ENCODE results near the gene EXOC2. TPM values are rescaled to one million over a fixed set of nuclear protein-coding genes. Genes with fewer than 3 reads are reported as not detected.

The EXOC2 gene
- total RNA-seq, 1 donor from 2014 or later = 31.3 TPM

DNA sequence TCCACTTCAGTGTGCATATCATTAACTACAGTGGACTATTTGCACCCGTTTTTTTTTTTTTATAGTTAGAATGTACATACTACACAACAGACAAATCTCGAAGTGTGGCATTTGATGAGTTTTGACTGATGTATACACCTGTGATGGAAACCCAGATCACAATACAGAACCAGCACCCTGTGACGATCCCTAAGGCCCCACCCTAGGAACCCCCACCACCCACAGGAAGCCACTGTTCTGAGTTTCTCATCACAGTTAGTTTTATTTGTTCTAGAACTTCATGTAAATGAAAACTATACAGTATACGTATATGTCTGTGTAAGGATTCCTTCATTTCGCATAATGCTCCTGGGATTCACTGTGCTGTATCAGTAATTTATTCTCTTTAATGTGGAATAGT, 198.5 kb downstream of the EXOC2 start:
- H3K36me3 Mint-ChIP-seq (ENCODE audit: unreplicated experiment) = peaks cover 8% of the 10 kb centered on the region
- H3K4me1 Mint-ChIP-seq (ENCODE audit: low read depth, unreplicated experiment) = peaks cover 2% of the 10 kb centered on the region
- TF ChIP-seq, protein P1, sequence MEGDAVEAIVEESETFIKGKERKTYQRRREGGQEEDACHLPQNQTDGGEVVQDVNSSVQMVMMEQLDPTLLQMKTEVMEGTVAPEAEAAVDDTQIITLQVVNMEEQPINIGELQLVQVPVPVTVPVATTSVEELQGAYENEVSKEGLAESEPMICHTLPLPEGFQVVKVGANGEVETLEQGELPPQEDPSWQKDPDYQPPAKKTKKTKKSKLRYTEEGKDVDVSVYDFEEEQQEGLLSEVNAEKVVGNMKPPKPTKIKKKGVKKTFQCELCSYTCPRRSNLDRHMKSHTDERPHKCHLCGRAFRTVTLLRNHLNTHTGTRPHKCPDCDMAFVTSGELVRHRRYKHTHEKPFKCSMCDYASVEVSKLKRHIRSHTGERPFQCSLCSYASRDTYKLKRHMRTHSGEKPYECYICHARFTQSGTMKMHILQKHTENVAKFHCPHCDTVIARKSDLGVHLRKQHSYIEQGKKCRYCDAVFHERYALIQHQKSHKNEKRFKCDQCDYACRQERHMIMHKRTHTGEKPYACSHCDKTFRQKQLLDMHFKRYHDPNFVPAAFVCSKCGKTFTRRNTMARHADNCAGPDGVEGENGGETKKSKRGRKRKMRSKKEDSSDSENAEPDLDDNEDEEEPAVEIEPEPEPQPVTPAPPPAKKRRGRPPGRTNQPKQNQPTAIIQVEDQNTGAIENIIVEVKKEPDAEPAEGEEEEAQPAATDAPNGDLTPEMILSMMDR (IDR thresholded peaks at IDR 0.05; ENCODE audit: partially characterized antibody, unreplicated experiment) = no peak
- DNase-seq = no peak
- H3K9me3 Mint-ChIP-seq (ENCODE audit: unreplicated experiment) = no peaks in the 10 kb centered on the region
- no peak overlapping the region for H3K27ac Mint-ChIP-seq (ENCODE audit: unreplicated experiment)
- H3K4me3 Mint-ChIP-seq (ENCODE audit: unreplicated experiment) = no peak overlapping the region
- no peaks in the 10 kb centered on the region for H3K27me3 Mint-ChIP-seq (ENCODE audit: unreplicated experiment)

DNA sequence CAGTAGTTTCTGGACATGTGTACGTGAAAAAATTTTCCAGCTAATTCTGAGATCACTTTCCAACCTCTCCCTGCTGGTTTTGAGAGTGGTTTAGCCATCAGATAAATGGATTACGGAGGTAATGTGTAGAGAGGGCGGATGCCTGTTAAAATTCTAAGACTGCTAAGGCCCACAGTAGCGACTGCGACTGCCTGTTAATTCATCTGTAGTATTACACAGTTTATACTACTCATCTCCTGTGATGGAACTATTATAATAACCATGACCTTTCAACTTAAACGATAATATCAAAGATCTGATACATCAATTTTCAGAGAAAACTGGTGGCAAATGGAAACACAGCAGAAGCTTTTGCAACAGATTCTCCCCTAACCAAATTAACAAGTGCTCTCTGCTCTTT, 199.1 kb downstream of the EXOC2 start:
- Mint-ChIP-seq H3K9me3 (ENCODE audit: unreplicated experiment) (no peaks in the 10 kb centered on the region), H3K4me1 (ENCODE audit: low read depth, unreplicated experiment) (no peaks in the 10 kb centered on the region), H3K27me3 (ENCODE audit: unreplicated experiment) (no peaks in the 10 kb centered on the region), H3K27ac (ENCODE audit: unreplicated experiment) (no peak overlapping the region), H3K36me3 (ENCODE audit: unreplicated experiment) (peaks cover 8% of the 10 kb centered on the region), H3K4me3 (ENCODE audit: unreplicated experiment) (no peak overlapping the region)
- TF ChIP-seq, protein P1 (IDR thresholded peaks at IDR 0.05; ENCODE audit: partially characterized antibody, unreplicated experiment) = no peak
- no peak for DNase-seq

DNA sequence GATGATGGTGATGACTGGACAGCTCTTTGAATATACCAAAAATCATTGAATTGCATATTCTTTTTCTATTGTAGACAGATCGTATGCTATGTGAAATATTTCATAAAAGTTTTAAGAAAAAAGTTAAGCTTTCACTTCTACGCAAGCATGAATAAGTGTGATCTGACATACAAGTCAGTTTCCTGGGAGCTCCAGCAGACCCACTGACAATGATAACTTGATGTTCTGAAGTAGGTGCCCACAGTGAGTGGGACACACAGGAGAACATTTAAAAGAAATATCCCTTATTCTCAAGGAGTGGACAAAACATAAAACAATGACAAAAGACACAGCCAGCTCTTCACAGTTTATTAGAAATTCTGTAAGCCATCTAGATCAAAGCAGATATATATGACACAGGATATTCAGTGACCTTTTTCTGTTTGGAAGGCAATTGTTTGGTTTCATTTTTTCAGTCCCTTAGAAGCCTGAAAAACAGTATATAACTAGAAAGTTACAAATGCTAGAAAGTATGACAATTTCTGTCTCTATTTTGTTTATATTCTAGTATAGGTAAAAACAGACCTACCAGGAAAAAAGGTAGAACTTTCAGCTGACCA, 200.0 kb downstream of the EXOC2 start:
- H3K4me3 Mint-ChIP-seq (ENCODE audit: unreplicated experiment) = no peak overlapping the region
- no peak for DNase-seq
- no peaks in the 10 kb centered on the region for H3K9me3 Mint-ChIP-seq (ENCODE audit: unreplicated experiment)
- peaks cover 8% of the 10 kb centered on the region for H3K36me3 Mint-ChIP-seq (ENCODE audit: unreplicated experiment)
- H3K4me1 Mint-ChIP-seq (ENCODE audit: low read depth, unreplicated experiment) = no peaks in the 10 kb centered on the region
- TF ChIP-seq, protein P1 (IDR thresholded peaks at IDR 0.05; ENCODE audit: partially characterized antibody, unreplicated experiment) = no peak
- H3K27me3 Mint-ChIP-seq (ENCODE audit: unreplicated experiment) = no peaks in the 10 kb centered on the region
- no peak overlapping the region for H3K27ac Mint-ChIP-seq (ENCODE audit: unreplicated experiment)

DNA sequence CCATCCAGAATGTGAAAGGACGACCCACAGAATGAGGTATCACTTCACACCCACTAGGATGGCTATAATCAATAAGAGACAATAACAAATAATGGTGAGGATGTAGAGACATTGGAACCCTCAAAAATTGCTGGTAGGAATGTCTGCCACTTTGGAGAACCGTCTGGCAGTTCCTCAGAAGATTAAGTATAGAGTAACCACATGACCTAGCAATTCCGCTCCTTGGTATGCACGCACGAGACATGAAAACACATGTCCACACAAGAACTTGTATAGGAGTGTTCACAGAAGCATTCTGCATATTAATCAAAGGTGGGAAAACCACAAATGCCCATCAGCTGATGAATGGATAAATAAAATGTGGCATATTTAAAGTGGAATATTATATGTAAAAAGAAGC, 200.8 kb downstream of the EXOC2 start:
- no peak for DNase-seq
- H3K36me3 Mint-ChIP-seq (ENCODE audit: unreplicated experiment) = peaks cover 8% of the 10 kb centered on the region
- H3K27ac Mint-ChIP-seq (ENCODE audit: unreplicated experiment) = no peak overlapping the region
- TF ChIP-seq, protein P1 (IDR thresholded peaks at IDR 0.05; ENCODE audit: partially characterized antibody, unreplicated experiment) = no peak
- H3K4me3 Mint-ChIP-seq (ENCODE audit: unreplicated experiment) = no peak overlapping the region
- no peaks in the 10 kb centered on the region for H3K27me3 Mint-ChIP-seq (ENCODE audit: unreplicated experiment)
- H3K9me3 Mint-ChIP-seq (ENCODE audit: unreplicated experiment) = no peaks in the 10 kb centered on the region
- peaks cover under 1% of the 10 kb centered on the region for H3K4me1 Mint-ChIP-seq (ENCODE audit: low read depth, unreplicated experiment)

DNA sequence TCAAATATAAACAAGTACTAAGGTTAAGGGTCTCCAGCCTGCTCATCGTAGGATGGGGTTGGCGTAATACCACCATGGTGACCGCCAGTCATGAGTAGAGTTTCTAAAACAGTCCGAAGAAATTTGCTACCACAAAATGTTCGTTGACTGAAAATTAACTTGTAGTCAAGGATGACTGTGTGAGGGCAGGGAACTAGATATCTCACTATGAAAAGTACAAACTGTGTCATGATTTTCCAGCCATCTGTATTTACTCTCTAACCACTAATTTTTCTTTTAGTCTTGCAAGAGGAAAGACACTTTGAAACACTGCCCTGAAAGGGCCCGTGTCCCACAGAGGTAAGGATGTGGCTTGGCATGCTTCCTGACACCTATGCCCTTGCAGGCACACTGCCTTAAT, 201.7 kb downstream of the EXOC2 start:
- Mint-ChIP-seq H3K4me3 (ENCODE audit: unreplicated experiment) (no peak overlapping the region), H3K9me3 (ENCODE audit: unreplicated experiment) (no peaks in the 10 kb centered on the region), H3K27ac (ENCODE audit: unreplicated experiment) (no peak overlapping the region), H3K27me3 (ENCODE audit: unreplicated experiment) (no peaks in the 10 kb centered on the region), H3K36me3 (ENCODE audit: unreplicated experiment) (peaks cover 8% of the 10 kb centered on the region), H3K4me1 (ENCODE audit: low read depth, unreplicated experiment) (peaks cover 7% of the 10 kb centered on the region)
- DNase-seq = no peak
- TF ChIP-seq, protein P1 (IDR thresholded peaks at IDR 0.05; ENCODE audit: partially characterized antibody, unreplicated experiment) = no peak
